Stomach smooth muscle (tissue), 2 donors: ENCODE results near the gene PIK3R1.

Experiments
- H3K27ac ChIP-seq: one replicate; pipeline ENCODE4 v1.7.0; 2013; ENCODE audit warnings: mild to moderate bottlenecking, low read length, inconsistent platforms
- H3K27me3 ChIP-seq, 2 donors: one replicate each; pipeline ENCODE4 v1.7.0; 2013; ENCODE audit warnings: low read length in 2 of 2; ENCODE audit not compliant: insufficient read depth in 2 of 2, control insufficient read depth in 1 of 2
- H3K36me3 ChIP-seq, 2 donors: one replicate each; pipeline ENCODE4 v1.7.0; 2013; ENCODE audit warnings: low read length in 2 of 2; ENCODE audit not compliant: control insufficient read depth in 2 of 2, insufficient read depth in 2 of 2
- H3K4me1 ChIP-seq: one replicate; pipeline ENCODE4 v1.7.0; 2013; ENCODE audit warnings: low read length; ENCODE audit not compliant: control insufficient read depth, insufficient read depth
- H3K4me3 ChIP-seq, 2 donors: one replicate each; pipeline ENCODE4 v1.7.0; 2013; ENCODE audit warnings: low read length in 2 of 2
- H3K9ac ChIP-seq, 2 donors: one replicate each; pipeline ENCODE4 v1.7.0; 2013; ENCODE audit warnings: low read length in 2 of 2, mild to moderate bottlenecking in 1 of 2
- H3K9me3 ChIP-seq, 2 donors: one replicate each; pipeline ENCODE4 v1.7.0; 2013; ENCODE audit warnings: low read length in 2 of 2; ENCODE audit not compliant: control insufficient read depth in 2 of 2
- donor health status: healthy.
- donor health status: Pancreatic carcinoma.

Gene PIK3R1

GRCh38 chr5:68329554-68330255 is 114.1 kb downstream of the PIK3R1 start:
- H3K36me3 ChIP-seq = no peaks in the 10 kb centered on the region
- H3K4me3 ChIP-seq = no peak overlapping the region
- H3K9me3 ChIP-seq = no peaks in the 10 kb centered on the region
- no peak overlapping the region for H3K9ac ChIP-seq
- H3K27ac ChIP-seq = no peak overlapping the region
- H3K27me3 ChIP-seq = no peaks in the 10 kb centered on the region
- no peaks in the 10 kb centered on the region for H3K4me1 ChIP-seq

GRCh38 chr5:68330574-68330973 is 115.0 kb downstream of the PIK3R1 start:
- Histone ChIP-seq H3K27me3 (no peaks in the 10 kb centered on the region), H3K9me3 (no peaks in the 10 kb centered on the region), H3K27ac (no peak overlapping the region), H3K9ac (no peak overlapping the region), H3K4me1 (no peaks in the 10 kb centered on the region), H3K36me3 (no peaks in the 10 kb centered on the region), H3K4me3 (no peak overlapping the region)

GRCh38 chr5:68331192-68332079 is 115.9 kb downstream of the PIK3R1 start:
- H3K4me3 ChIP-seq = no peak overlapping the region
- H3K27me3 ChIP-seq = no peaks in the 10 kb centered on the region
- no peaks in the 10 kb centered on the region for H3K4me1 ChIP-seq
- H3K9ac ChIP-seq = no peak overlapping the region
- H3K27ac ChIP-seq = no peak overlapping the region
- no peaks in the 10 kb centered on the region for H3K36me3 ChIP-seq
- H3K9me3 ChIP-seq = no peaks in the 10 kb centered on the region

GRCh38 chr5:68332080-68332451 is 116.5 kb downstream of the PIK3R1 start:
- Histone ChIP-seq H3K4me3 (no peak overlapping the region), H3K27ac (no peak overlapping the region), H3K9me3 (no peaks in the 10 kb centered on the region), H3K27me3 (no peaks in the 10 kb centered on the region), H3K9ac (no peak overlapping the region), H3K4me1 (no peaks in the 10 kb centered on the region), H3K36me3 (no peaks in the 10 kb centered on the region)

- H3K4me1 ChIP-seq = no peaks in the 10 kb centered on the region
Observed at GRCh38 chr5:68332556-68332955, 117.0 kb downstream of the PIK3R1 start.

GRCh38 chr5:68333649-68334552 is 118.3 kb downstream of the PIK3R1 start:
- Histone ChIP-seq H3K27ac (no peak overlapping the region), H3K9ac (no peak overlapping the region), H3K27me3 (no peaks in the 10 kb centered on the region), H3K4me3 (no peak overlapping the region), H3K4me1 (no peaks in the 10 kb centered on the region), H3K36me3 (no peaks in the 10 kb centered on the region), H3K9me3 (no peaks in the 10 kb centered on the region)

More at GRCh38 chr5:68332556-68332955, 117.0 kb downstream of the PIK3R1 start:
- Histone ChIP-seq H3K4me3 (no peak overlapping the region), H3K9ac (no peak overlapping the region), H3K27me3 (no peaks in the 10 kb centered on the region), H3K9me3 (no peaks in the 10 kb centered on the region), H3K27ac (no peak overlapping the region), H3K36me3 (no peaks in the 10 kb centered on the region)

- H3K4me1 ChIP-seq = no peaks in the 10 kb centered on the region
- H3K36me3 ChIP-seq = no peaks in the 10 kb centered on the region
- H3K9me3 ChIP-seq = no peaks in the 10 kb centered on the region
- no peak overlapping the region for H3K9ac ChIP-seq
- H3K27ac ChIP-seq = no peak overlapping the region
- H3K4me3 ChIP-seq = no peak overlapping the region
- H3K27me3 ChIP-seq = no peaks in the 10 kb centered on the region
Observed at GRCh38 chr5:68334553-68334886, 119.0 kb downstream of the PIK3R1 start.

- Histone ChIP-seq H3K4me3 (no peak overlapping the region), H3K27ac (no peak overlapping the region), H3K9ac (no peak overlapping the region), H3K36me3 (no peaks in the 10 kb centered on the region), H3K9me3 (no peaks in the 10 kb centered on the region), H3K4me1 (no peaks in the 10 kb centered on the region), H3K27me3 (no peaks in the 10 kb centered on the region)
Observed at GRCh38 chr5:68335075-68335474, 119.5 kb downstream of the PIK3R1 start.

GRCh38 chr5:68336200-68336599 is 120.6 kb downstream of the PIK3R1 start:
- H3K4me1 ChIP-seq = no peaks in the 10 kb centered on the region
- no peak overlapping the region for H3K4me3 ChIP-seq
- no peaks in the 10 kb centered on the region for H3K36me3 ChIP-seq
- H3K27ac ChIP-seq = no peak overlapping the region
- no peak overlapping the region for H3K9ac ChIP-seq
- no peaks in the 10 kb centered on the region for H3K27me3 ChIP-seq
- H3K9me3 ChIP-seq = no peaks in the 10 kb centered on the region

- Histone ChIP-seq H3K36me3 (no peaks in the 10 kb centered on the region), H3K9ac (no peak overlapping the region), H3K4me1 (no peaks in the 10 kb centered on the region)
Observed at GRCh38 chr5:68337235-68337634, 121.7 kb downstream of the PIK3R1 start.

More at GRCh38 chr5:68337235-68337634, 121.7 kb downstream of the PIK3R1 start:
- H3K9me3 ChIP-seq = no peaks in the 10 kb centered on the region
- no peak overlapping the region for H3K27ac ChIP-seq
- no peaks in the 10 kb centered on the region for H3K27me3 ChIP-seq
- H3K4me3 ChIP-seq = no peak overlapping the region
